HepG2 (cell line): ENCODE data around the gene ZNF225. TPM values are rescaled to one million over a fixed set of nuclear protein-coding genes. Genes with fewer than 3 reads are reported as not detected.

Source experiments
- ATF5 ChIP-seq: sonication (generic); formaldehyde crosslinking; IDR thresholded peaks from 2 replicates; pipeline ENCODE4 v1.4.0; 2020; ENCODE audit warnings: mild to moderate bottlenecking, low read depth, missing genetic modification reagents
- ETV5 ChIP-seq: IDR thresholded peaks from 2 replicates; pipeline ENCODE4 v1.6.1; 2018; ENCODE audit warnings: missing biosample characterization, missing genetic modification reagents, inconsistent platforms, borderline replicate concordance
- FOSL2 ChIP-seq: sonication (generic); formaldehyde crosslinking; IDR thresholded peaks from 2 replicates; pipeline ENCODE4 v1.4.0; 2020; ENCODE audit warnings: missing genetic modification reagents
- FOXC1 ChIP-seq: sonication (generic); formaldehyde crosslinking; IDR thresholded peaks from 2 replicates; pipeline ENCODE4 v1.8.0; 2022; ENCODE audit warnings: mild to moderate bottlenecking, missing genetic modification reagents, borderline replicate concordance
- HMGA1 ChIP-seq: sonication (generic); formaldehyde crosslinking; conservative IDR thresholded peaks from 2 replicates; pipeline ENCODE4 v1.4.0; 2020; ENCODE audit warnings: missing genetic modification reagents
- ISX ChIP-seq: sonication (generic); formaldehyde crosslinking; conservative IDR thresholded peaks from 2 replicates; pipeline ENCODE4 v1.5.0; 2020; ENCODE audit warnings: missing genetic modification reagents
- KDM1A ChIP-seq: IDR thresholded peaks from 2 replicates; pipeline ENCODE4 v1.6.1; 2016; ENCODE audit warnings: missing compliant biosample characterization
- KDM2A ChIP-seq: sonication (generic); formaldehyde crosslinking; IDR thresholded peaks from 2 replicates; pipeline ENCODE4 v1.4.0; 2020; ENCODE audit warnings: low read depth, missing genetic modification reagents, borderline replicate concordance
- KLF15 ChIP-seq: sonication (generic); formaldehyde crosslinking; IDR thresholded peaks from 2 replicates; pipeline ENCODE4 v1.8.1; 2023; ENCODE audit warnings: borderline replicate concordance, mild to moderate bottlenecking, inconsistent platforms, missing genetic modification reagents, mixed read lengths
- MAZ ChIP-seq, 2 experiments: sonication (generic) in 1 of 2; formaldehyde crosslinking in 1 of 2; IDR thresholded peaks; 2 replicates each; pipeline versions ENCODE4 v1.5.0 to v1.6.1; 2012 to 2020; ENCODE audit warnings: low read depth in 2 of 2, mild to moderate bottlenecking in 2 of 2, borderline replicate concordance in 1 of 2, improper control_type of control experiment in 1 of 2, low read length in 1 of 2, missing genetic modification reagents in 1 of 2, moderate library complexity in 1 of 2
- NKX3-1 ChIP-seq: sonication (generic); formaldehyde crosslinking; IDR thresholded peaks from 2 replicates; pipeline ENCODE4 v1.5.0; 2020; ENCODE audit warnings: missing genetic modification reagents
- NONO ChIP-seq, 2 experiments: fragments of 450-650 bp in 1 of 2; sonication (generic) in 1 of 2; formaldehyde crosslinking in 1 of 2; IDR thresholded peaks in 1 of 2; conservative IDR thresholded peaks in 1 of 2; 2 replicates each; pipeline versions ENCODE4 v1.6.1 to v1.8.0; 2017 to 2022; ENCODE audit warnings: mild to moderate bottlenecking in 1 of 2, missing genetic modification reagents in 1 of 2, moderate library complexity in 1 of 2
- REL ChIP-seq: sonication (generic); formaldehyde crosslinking; conservative IDR thresholded peaks from 2 replicates; pipeline ENCODE4 v1.8.0; 2022; ENCODE audit warnings: mild to moderate bottlenecking, missing genetic modification reagents, moderate library complexity
- SAP130 ChIP-seq: IDR thresholded peaks from 2 replicates; pipeline ENCODE4 v1.6.1; 2016; ENCODE audit warnings: low read depth
- SOX13 ChIP-seq, 3 experiments: fragments of 450-650 bp in 1 of 3; sonication (generic) in 1 of 3; formaldehyde crosslinking in 1 of 3; IDR thresholded peaks in 2 of 3; conservative IDR thresholded peaks in 1 of 3; 2 replicates each; pipeline versions ENCODE4 v1.5.0 to v1.6.1; 2016 to 2020; ENCODE audit warnings: antibody characterized with exemption in 1 of 3, mild to moderate bottlenecking in 1 of 3, missing compliant biosample characterization in 1 of 3, missing genetic modification reagents in 1 of 3, moderate library complexity in 1 of 3
- SP140L ChIP-seq: sonication (generic); formaldehyde crosslinking; IDR thresholded peaks from 2 replicates; pipeline ENCODE4 v1.4.0; 2020; ENCODE audit warnings: missing genetic modification reagents, borderline replicate concordance
- SRF ChIP-seq: IDR thresholded peaks from 2 replicates; pipeline ENCODE4 v1.6.1; 2011; ENCODE audit warnings: mild to moderate bottlenecking, low read depth, low read length, moderate library complexity
- ZBTB10 ChIP-seq: sonication (generic); formaldehyde crosslinking; IDR thresholded peaks from 2 replicates; pipeline ENCODE4 v1.4.0; 2020; ENCODE audit warnings: missing genetic modification reagents, borderline replicate concordance
- ZBTB7A ChIP-seq: sonication (generic); formaldehyde crosslinking; IDR thresholded peaks from 2 replicates; pipeline ENCODE4 v1.8.0; 2022; ENCODE audit warnings: mild to moderate bottlenecking, missing genetic modification reagents
- ZFP1 ChIP-seq: IDR thresholded peaks from 2 replicates; pipeline ENCODE4 v1.6.1; 2016
- ZMYM2 ChIP-seq: sonication (generic); formaldehyde crosslinking; IDR thresholded peaks from 2 replicates; pipeline ENCODE4 v1.8.0; 2022; ENCODE audit warnings: mild to moderate bottlenecking, missing genetic modification reagents
- ZNF333 ChIP-seq: sonication (generic); formaldehyde crosslinking; IDR thresholded peaks from 2 replicates; pipeline ENCODE4 v1.4.0; 2020; ENCODE audit warnings: mild to moderate bottlenecking, missing genetic modification reagents, borderline replicate concordance
- ZNF615 ChIP-seq: sonication (generic); formaldehyde crosslinking; IDR thresholded peaks from 2 replicates; pipeline ENCODE4 v1.5.0; 2020; ENCODE audit warnings: mild to moderate bottlenecking, missing genetic modification reagents, borderline replicate concordance
- ZNF616 ChIP-seq: sonication (generic); formaldehyde crosslinking; IDR thresholded peaks from 2 replicates; pipeline ENCODE4 v1.5.0; 2020; ENCODE audit warnings: low read depth, mild to moderate bottlenecking, missing genetic modification reagents
- ZNF724P ChIP-seq: sonication (generic); formaldehyde crosslinking; IDR thresholded peaks from 2 replicates; pipeline ENCODE4 v1.8.0; 2022; ENCODE audit warnings: missing genetic modification reagents, borderline replicate concordance
- ZNF772 ChIP-seq: sonication (generic); formaldehyde crosslinking; IDR thresholded peaks from 2 replicates; pipeline ENCODE4 v1.5.0; 2020; ENCODE audit warnings: mild to moderate bottlenecking, missing genetic modification reagents
- polyA plus RNA-seq, 8 experiments: library from polyadenylated mRNA; depleted of rRNA in 3 of 8; stranded (reverse) in 7 of 8; unstranded in 1 of 8; fragments of >200 nt; fragmentation: Illumina TruSeq in 4 of 8; extraction: Trizol in 4 of 8; gene quantifications; 2 replicates each; pipeline versions ENCODE4 v1.2.1 to v1.2.3, GENCODE V29; 2011 to 2016; ENCODE audit warnings: low read depth in 4 of 8, missing spikeins in 1 of 8, mixed read lengths in 1 of 8; ENCODE audit not compliant: insufficient read depth in 1 of 8
- total RNA-seq, 5 experiments: library from RNA; depleted of rRNA; stranded (reverse); fragments of >200 nt; fragmentation: Illumina TruSeq; extraction: Trizol; gene quantifications; 2 replicates each; pipeline ENCODE4 v1.2.3, GENCODE V29; 2016; ENCODE audit warnings: low read depth in 1 of 5

ZNF225 gene
- total and polyA plus RNA-seq, 2 of the 13 experiments (the other 11 are each of a cell fraction or from before 2014, with no cell fraction given): 0.87 to 3.3 TPM

GRCh38 chr19:44141191-44142058 lies 28.2 kb downstream of the ZNF225 start, which contains the start of gene ZNF234 (continued):
- TF ChIP-seq ZNF615 (0 out of 2 replicates have a peak, but pooled peaks have one; percentile 32), ZNF772 (CRISPR knock-in tag) (peak; percentile 69; the same call in 1 of the 2 replicates), SP140L (no peak), FOSL2 (CRISPR knock-in tag) (peak; percentile 24; the same call in 1 of the 2 replicates), KDM1A (CRISPR knock-in tag) (peak; percentile 93), SOX13 (IDR thresholded peaks at IDR 0.05) (no peak), SOX13 (CRISPR knock-in tag; conservative IDR thresholded peaks at IDR 0.05 in 1 of 2, IDR thresholded peaks at IDR 0.05 in 1 of 2) (peak in 1 of 2 experiments; percentile 31; a peak in 1 of 4 replicates), ATF5 (CRISPR knock-in tag) (no peak), KLF15 (no peak), ZNF724P (CRISPR knock-in tag) (no peak), FOXC1 (CRISPR knock-in tag) (0 out of 2 replicates have a peak, but pooled peaks have one; percentile 62), SAP130 (CRISPR knock-in tag) (peak; percentile 89), NKX3-1 (no peak), ZBTB10 (no peak), ZFP1 (no peak; the same call in 1 of the 2 replicates), ZNF333 (CRISPR knock-in tag) (no peak), MAZ (IDR thresholded peaks at IDR 0.05; ENCODE audit: borderline replicate concordance, low read depth, low read length) (no peak), MAZ (CRISPR knock-in tag; IDR thresholded peaks at IDR 0.05; ENCODE audit: low read depth) (peak; percentile 70; the same call in 1 of the 2 replicates), SRF (no peak), ISX (CRISPR knock-in tag) (no peak), HMGA1 (CRISPR knock-in tag) (no peak), ZBTB7A (peak; percentile 52; the same call in 1 of the 2 replicates), KDM2A (CRISPR knock-in tag) (peak; percentile 66), ETV5 (CRISPR knock-in tag) (peak; percentile 64), ZNF616 (CRISPR knock-in tag) (no peak), ZMYM2 (CRISPR knock-in tag) (no peak), NONO (IDR thresholded peaks at IDR 0.05) (no peak), NONO (CRISPR knock-in tag; conservative IDR thresholded peaks at IDR 0.05) (peak; percentile 51; the same call in 1 of the 2 replicates), REL (CRISPR knock-in tag) (no peak)
